Measurements from ENCODE around the gene ZNHIT2. TPM values are rescaled to one million over a fixed set of nuclear protein-coding genes. Genes with fewer than 3 reads are reported as not detected.

Gene ZNHIT2
- total and polyA plus RNA-seq, 2 of the 8 experiments (the other 6 are each of a cell fraction or from before 2014, with no cell fraction given): 13.0 to 16.1 TPM

DNA sequence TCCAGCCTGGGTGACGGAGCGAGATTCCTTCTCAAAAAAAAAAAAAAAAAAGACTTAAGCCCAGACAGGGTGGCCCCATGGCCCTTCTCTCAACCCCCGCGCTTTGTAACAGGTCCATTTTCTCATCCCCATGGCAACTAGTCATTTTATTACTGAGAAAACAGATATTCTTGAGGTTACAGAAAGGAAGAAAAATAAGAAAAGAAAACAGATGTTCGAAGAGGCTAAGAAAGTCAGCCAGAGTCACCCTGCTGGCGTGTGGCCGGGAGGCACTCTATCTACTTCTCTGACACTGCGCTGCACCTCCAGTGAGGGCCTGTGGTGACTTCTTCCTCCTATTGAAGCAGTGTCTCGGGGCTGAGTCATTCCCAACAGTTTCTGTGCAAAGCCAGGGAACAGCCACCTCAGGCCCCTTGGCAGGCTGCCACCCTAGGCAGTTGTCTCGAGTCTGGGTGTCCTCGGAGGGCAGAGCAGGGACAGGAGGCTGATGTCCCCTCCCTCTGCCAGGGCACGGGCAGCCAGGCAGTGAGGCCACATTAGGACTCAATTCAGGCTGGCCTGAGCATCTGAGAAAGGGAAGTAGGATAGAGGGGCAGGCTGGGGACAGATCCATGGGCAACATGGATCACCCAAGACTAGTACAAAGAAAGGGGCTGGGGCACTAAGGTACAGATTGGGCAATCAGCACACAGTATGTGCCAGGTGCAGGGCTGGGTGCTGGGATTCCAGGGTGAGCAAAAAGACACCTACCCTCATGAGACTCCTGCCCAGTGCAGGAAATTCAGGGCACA, 33.2 kb upstream of the ZNHIT2 start:
- no peak overlapping the region for H3K14ac ChIP-seq (ENCODE audit: insufficient read length)
- no peak overlapping the region for H3K4me2 ChIP-seq (ENCODE audit: insufficient read depth in 1 of 2, low read depth in 2 of 2, low read length in 2 of 2)
- H2BK120ac ChIP-seq (replicated peaks; ENCODE audit: low read depth, low read length): no peak overlapping the region
- H4K91ac ChIP-seq (replicated peaks; ENCODE audit: insufficient read length, low read length): no peak overlapping the region
- H4K5ac ChIP-seq (ENCODE audit: insufficient read length, low read depth, low read length): no peak overlapping the region
- no peak for TF ChIP-seq CHD2 (IDR thresholded peaks at IDR 0.05; ENCODE audit: low read length)
- no peak for TF ChIP-seq JUND (IDR thresholded peaks at IDR 0.05; ENCODE audit: low read length)
- TF ChIP-seq BCL11A (IDR thresholded peaks at IDR 0.05; ENCODE audit: low read depth in 2 of 2, low read length in 2 of 2): no peak
- TF ChIP-seq TBP (IDR thresholded peaks at IDR 0.05; ENCODE audit: low read depth, low read length): no peak
- TF ChIP-seq SUZ12 (IDR thresholded peaks at IDR 0.05; ENCODE audit: low read length): no peak
- TF ChIP-seq CEBPB (IDR thresholded peaks at IDR 0.05; ENCODE audit: low read depth, low read length): no peak
- no peak for TF ChIP-seq TEAD4 (IDR thresholded peaks at IDR 0.05; ENCODE audit: low read depth, low read length)
- no peak for TF ChIP-seq SIN3A (conservative IDR thresholded peaks at IDR 0.05 in 1 of 2, IDR thresholded peaks at IDR 0.05 in 1 of 2; ENCODE audit: low read depth in 1 of 2, low read length in 2 of 2)
- no peak for TF ChIP-seq EP300 (IDR thresholded peaks at IDR 0.05; ENCODE audit: borderline replicate concordance in 1 of 2, low read depth in 2 of 2, low read length in 2 of 2)
- no peak for TF ChIP-seq KDM4A (IDR thresholded peaks at IDR 0.05; ENCODE audit: low read depth, low read length, severe bottlenecking)
- TF ChIP-seq KDM1A (IDR thresholded peaks at IDR 0.05; ENCODE audit: borderline replicate concordance, low read length): no peak
- TF ChIP-seq HDAC6 (IDR thresholded peaks at IDR 0.05; ENCODE audit: low read depth, low read length): no peak
- peak overlapping the region; percentile 34; the same call in 1 of the 2 replicates for H2AFZ ChIP-seq (ENCODE audit: low read length)
- no peak overlapping the region for H3K23ac ChIP-seq (ENCODE audit: insufficient read length)
- H3K23me2 ChIP-seq (ENCODE audit: low read depth, low read length): no peaks in the 10 kb centered on the region
- no peaks in the 10 kb centered on the region for H4K20me1 ChIP-seq (replicated peaks in 1 of 2; ENCODE audit: control insufficient read depth in 1 of 2, insufficient read depth in 2 of 2, low read length in 2 of 2)
- H2BK12ac ChIP-seq (ENCODE audit: low read depth, low read length): peak overlapping the region; percentile 60; the same call in 1 of the 2 replicates
- ChIA-PET POLR2A (ENCODE audit: partially characterized antibody) (no interaction called here), CTCF (ENCODE audit: partially characterized antibody) (interaction anchor here (1.3 to 1.7 kb wide), 2 partner anchors 15 to 31 kb away, joined by 4 read pairs; partner anchors contain the start of gene CAPN1)
- no peak overlapping the region for H3K56ac ChIP-seq (replicated peaks; ENCODE audit: insufficient read length, low read depth, low read length)
- H2BK15ac ChIP-seq (ENCODE audit: low read length): no peak overlapping the region
- no peak overlapping the region for H2BK20ac ChIP-seq (ENCODE audit: low read length)
- no peak overlapping the region for H3K4ac ChIP-seq (replicated peaks; ENCODE audit: insufficient read length, low read depth, low read length)
- H4K8ac ChIP-seq (ENCODE audit: extremely low read depth, insufficient read depth, low read length): 0 out of 2 replicates have a peak overlapping the region, but pooled peaks have one; percentile 6
- no peak overlapping the region for H2BK5ac ChIP-seq (ENCODE audit: low read depth, low read length)
- no peaks in the 10 kb centered on the region for H3K36me3 ChIP-seq (ENCODE audit: control insufficient read depth in 2 of 4, insufficient read depth in 4 of 4, low read length in 3 of 4)
- no peaks in the 10 kb centered on the region for H3K4me1 ChIP-seq (replicated peaks in 1 of 4; ENCODE audit: control insufficient read depth in 3 of 4, insufficient read depth in 4 of 4, low read length in 3 of 4)
- no peak overlapping the region for H3K18ac ChIP-seq (ENCODE audit: extremely low read depth, low read length)
- H3K9ac ChIP-seq (replicated peaks in 1 of 4; ENCODE audit: extremely low read depth in 1 of 4, low read depth in 3 of 4, low read length in 3 of 4): no peak overlapping the region
- no peaks in the 10 kb centered on the region for H3K27me3 ChIP-seq (replicated peaks in 1 of 4; ENCODE audit: control insufficient read depth in 3 of 4, extremely low read depth in 1 of 4, insufficient read depth in 3 of 4, low read length in 3 of 4)
- WGBS, 2 experiments (ENCODE audit: extremely low coverage in 1 of 2, insufficient coverage in 1 of 2, insufficient read length in 1 of 2, insufficient replicate concordance in 2 of 2, low coverage in 1 of 2, low lambda C conversion rate in 2 of 2, missing lambda C conversion rate in 1 of 2): 91% methylated on average over 11 of the region's 12 CpGs; no CpG with 5 or more reads in 1 of the 2 experiments
- no peaks in the 10 kb centered on the region for H3K79me2 ChIP-seq (ENCODE audit: control insufficient read depth in 1 of 2, insufficient read depth in 2 of 2, low read length in 2 of 2)
- FAIRE-seq: no peak
- H3K9me3 ChIP-seq (ENCODE audit: insufficient read depth in 2 of 2, low read depth in 1 of 2, low read length in 1 of 2): peaks cover 0 to 7% of the 10 kb centered on the region in 2 experiments; a peak in 1 of 4 replicates
- H3K79me1 ChIP-seq (ENCODE audit: low read depth, low read length): no peaks in the 10 kb centered on the region
- no peak overlapping the region for H3K27ac ChIP-seq (ENCODE audit: low read depth, low read length)
- H3K4me3 ChIP-seq (ENCODE audit: extremely low read depth in 1 of 4, insufficient read depth in 2 of 4, low read depth in 3 of 4, low read length in 4 of 4): no peak overlapping the region
- no peak overlapping the region for H2AK5ac ChIP-seq (ENCODE audit: low read depth, low read length)
- no peak for DNase-seq (ENCODE audit: low read depth in 1 of 2, low spot score in 2 of 2)
